TTC549 (cell line): ENCODE results near the gene MRPL43.
"Not testable (repeated sequence)": the region's sequence is repeated elsewhere in the genome, so short reads cannot be mapped to it uniquely, and the experiment has no call there.

Source experiments
- FAIRE-seq: peaks from 2 replicates; lab custom pipeline; 2012; peaks lifted over from hg19 to GRCh38; lab: Jason Lieb, UNC

The MRPL43 gene

DNA sequence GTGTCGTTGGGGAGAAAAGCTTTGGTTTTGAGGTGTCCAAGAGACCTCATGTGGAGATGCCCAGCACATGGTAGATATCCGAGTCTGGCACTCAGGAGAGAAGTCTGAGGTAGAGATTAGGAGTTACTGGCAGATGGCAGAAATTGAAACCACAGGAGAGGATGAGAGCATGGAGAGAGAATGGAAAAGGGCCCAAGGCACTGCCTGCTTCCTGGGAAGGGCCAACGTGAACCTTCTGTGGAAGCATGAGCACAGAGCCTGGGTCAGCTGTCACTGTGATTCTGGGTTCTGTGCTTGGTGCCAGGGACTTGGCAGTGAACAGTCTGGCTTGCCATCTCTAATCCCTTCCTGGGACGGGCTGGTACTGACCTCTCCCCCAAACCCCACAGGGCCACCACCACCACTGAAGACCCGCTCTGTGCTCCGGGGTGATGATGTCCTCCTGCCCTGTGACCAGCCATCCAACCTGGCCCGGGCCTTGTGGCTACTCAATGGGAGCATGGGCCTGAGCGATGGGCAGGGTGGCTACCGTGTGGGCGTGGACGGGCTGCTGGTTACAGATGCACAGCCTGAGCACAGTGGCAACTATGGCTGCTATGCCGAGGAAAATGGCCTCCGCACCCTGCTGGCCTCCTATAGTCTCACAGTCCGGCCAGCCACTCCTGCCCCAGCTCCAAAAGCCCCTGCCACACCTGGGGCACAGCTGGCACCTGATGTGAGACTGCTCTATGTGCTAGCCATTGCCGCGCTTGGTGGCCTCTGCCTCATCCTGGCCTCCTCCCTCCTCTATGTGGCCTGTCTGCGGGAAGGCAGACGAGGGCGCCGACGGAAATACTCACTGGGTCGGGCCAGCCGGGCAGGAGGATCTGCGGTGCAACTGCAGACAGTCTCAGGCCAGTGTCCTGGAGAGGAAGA is 4.1 kb downstream of the MRPL43 start:
- FAIRE-seq: no peak

DNA sequence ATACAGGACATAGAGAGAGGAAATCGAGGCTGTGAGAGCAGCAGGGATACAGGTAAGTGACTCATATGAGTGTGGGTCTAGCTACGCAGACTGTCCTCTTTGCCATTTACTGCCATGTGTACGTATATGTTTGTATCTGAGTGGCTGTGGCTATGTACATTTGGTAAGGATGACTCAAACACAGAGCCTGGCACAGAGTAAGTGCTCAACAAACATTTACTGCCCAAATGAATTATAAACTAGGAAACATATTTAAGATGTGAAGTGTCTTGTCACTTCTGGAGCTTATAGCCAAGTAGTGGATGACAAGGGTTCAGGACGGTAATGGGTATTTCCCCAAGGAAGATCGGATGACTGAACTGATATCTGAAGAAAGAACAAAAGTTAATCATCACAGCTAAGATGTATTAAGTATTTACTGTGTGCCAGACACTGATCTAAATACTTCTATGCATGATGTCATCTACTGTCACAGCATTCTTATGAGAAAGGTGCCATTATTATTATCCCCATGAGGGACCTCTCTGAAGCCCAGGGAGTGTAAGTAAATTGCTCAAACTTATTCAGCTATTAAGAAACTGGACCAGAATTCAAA is 6.0 kb downstream of the MRPL43 start:
- FAIRE-seq: no peak

DNA sequence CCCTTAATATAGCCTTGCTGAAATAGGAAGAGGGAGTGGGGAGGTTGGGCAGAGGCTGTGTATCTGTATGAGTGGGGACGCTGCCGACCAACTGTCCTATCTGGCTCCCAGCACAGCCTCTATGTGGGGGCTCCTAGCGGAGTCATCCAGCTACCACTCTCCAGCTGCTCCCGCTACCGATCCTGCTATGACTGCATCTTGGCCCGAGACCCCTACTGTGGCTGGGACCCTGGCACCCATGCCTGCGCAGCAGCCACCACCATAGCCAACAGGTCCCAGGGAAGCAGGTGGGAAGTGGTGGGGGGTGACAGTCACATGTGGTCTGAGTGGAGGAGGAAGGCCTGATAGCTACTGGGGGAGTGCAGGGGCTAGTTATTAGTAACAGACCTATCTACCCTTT is 6.6 kb downstream of the MRPL43 start:
- no peak for FAIRE-seq

DNA sequence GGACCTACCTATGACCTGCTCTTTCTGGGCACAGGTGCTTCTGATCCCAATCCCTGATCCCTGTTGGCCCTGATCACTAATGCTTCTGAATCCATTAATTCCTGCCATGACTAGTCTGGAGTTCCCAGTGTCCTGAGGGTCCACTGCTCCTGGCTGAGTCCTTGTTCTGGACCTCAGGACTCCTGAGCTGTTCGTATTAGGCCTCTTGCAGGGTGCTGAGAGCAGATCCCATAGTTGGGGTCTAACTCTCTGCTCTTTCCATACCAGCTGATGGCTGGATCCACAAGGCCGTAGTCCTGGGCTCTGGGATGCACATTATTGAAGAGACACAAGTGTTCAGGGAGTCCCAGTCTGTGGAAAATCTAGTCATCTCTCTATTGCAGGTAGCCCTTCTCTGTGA is 7.0 kb downstream of the MRPL43 start:
- no peak for FAIRE-seq

DNA sequence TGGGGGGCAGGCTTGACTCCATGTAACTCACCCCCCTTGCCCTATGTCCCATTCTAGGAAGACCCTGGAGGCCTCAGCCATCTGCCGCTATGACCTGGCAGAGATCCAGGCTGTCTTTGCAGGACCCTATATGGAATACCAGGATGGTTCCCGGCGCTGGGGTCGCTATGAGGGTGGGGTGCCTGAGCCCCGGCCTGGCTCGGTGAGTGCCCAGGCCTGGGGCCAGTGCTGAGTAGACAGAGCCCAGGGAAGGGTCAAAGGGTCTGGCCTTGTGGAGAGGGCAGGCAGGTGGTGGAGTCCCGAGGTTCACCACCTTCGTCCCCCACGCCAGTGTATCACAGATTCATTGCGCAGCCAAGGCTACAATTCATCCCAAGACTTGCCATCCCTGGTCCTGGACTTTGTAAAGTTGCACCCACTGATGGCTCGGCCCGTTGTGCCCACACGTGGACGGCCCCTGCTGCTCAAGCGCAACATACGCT is 7.5 kb downstream of the MRPL43 start:
- FAIRE-seq: no peak

DNA sequence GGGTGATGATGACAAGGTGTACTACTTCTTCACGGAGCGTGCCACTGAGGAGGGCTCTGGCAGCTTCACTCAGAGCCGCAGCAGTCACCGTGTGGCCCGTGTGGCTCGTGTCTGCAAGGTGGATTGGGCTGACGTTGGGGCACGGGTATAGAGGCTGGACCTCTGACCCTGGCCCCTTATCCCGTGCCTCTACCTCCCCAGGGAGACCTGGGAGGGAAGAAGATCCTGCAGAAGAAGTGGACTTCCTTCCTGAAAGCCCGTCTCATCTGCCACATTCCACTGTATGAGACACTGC is 8.4 kb downstream of the MRPL43 start:
- FAIRE-seq: no peak

DNA sequence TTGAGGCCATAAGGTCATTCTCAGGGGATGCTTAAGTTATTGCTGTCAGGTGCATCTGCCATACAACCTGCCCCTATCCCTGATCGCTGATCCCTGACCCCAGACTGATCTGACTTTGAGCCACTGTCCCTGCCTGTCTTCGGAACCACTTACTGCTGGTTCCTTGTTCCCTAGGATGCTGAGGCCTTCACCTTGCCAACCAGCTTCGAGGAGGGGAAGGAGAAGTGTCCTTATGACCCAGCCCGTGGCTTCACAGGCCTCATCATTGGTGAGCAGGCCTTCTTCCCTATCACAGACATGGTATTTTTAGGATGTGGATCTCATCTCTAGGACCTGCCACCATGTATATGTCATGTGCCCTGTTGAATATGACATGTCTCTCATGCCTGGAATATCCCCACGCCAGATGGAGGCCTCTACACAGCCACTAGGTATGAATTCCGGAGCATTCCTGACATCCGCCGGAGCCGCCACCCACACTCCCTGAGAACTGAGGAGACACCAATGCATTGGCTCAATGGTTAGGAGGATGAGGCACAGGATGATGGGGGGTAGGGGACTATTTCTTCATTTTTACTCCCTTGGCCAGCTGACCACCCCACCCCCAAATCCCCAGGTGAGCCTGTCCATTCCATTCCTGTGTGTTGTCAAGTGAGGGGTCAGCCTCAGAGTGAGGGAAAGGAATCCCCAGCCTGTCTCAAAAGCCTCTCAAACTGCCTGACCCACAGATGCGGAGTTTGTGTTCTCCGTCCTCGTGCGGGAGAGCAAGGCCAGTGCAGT is 9.0 kb downstream of the MRPL43 start:
- no peak for FAIRE-seq

DNA sequence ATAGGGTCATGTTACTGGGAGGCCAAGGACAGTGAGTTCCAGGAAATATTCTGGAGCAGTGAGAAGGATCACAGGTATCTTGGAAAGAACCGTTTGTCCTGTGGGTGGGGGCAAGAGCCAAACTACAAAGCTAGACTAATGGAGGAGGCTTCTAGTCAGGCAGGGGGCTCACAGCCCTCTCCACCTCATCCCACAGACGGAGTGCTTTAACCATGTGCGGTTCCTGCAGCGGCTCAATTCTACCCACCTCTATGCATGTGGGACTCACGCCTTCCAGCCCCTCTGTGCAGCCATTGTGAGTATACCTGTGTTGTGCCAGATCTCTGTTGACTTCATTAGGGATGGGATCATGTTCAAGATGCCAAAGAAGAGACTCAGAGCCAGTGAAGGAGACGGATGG is 9.9 kb downstream of the MRPL43 start:
- FAIRE-seq: no peak

DNA sequence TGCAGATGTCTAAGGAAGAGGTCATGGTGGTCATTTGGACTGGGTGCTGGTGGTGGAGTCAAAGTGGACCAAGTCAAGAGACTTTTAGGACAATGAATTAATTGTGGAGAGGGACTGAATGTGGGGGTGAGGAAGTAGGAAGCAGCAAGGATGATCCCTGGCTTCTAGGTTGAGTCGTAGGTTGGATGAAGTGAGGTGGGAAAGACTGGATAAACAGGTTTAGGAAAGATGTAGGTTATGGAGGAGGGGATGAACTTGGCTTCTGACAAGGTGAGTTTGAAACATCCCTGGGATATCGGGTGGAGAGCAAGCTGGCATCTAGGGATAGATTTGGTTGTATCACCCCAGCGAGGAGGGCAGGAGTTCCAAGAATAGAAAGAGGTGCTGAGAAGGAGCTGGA is 10.4 kb downstream of the MRPL43 start:
- no peak for FAIRE-seq

DNA sequence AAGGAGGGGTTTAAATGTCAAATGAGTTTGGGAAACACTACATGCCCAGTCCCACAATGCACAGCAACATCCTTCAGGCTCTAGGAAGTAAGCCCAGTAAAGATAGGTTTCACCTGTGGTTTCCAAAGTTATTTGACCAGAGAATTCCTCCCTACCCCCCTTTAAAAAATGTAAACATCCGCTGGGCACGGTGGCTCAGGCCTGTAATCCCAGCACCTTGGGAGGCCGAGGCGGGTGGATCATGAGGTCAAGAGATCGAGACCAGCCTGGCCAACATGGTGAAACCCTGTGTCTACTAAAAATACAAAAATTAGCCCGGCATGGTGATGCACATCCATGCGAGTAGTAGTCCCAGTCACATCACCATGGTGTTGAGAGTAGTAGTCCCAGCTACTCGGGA is 11.9 kb downstream of the MRPL43 start:
- not testable (repeated sequence) for FAIRE-seq

DNA sequence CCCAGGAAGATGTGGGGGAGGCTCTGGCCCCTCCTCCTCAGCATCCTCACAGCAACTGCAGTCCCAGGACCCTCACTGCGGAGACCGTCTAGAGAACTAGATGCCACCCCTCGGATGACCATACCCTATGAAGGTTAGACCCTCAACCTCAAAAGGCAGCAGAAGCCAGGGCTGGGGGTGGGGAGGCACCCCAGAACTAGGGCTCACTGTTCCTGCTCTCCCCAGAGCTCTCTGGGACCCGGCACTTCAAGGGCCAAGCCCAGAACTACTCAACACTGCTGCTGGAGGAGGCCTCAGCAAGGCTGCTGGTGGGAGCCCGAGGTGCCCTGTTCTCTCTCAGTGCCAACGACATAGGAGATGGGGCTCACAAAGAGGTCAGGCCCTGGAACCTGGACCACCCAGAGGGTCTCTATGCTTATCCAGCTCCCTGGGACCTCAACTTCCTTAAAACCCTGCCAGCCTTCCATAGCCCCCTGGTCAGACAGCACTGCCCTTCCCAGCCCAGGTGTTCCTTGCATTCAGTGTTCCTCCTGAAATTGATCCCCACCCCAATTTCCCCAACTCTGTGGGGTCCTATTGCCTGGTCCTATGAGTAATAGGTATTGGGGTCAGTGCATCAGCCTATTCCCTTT is 14.3 kb downstream of the MRPL43 start:
- FAIRE-seq: no peak

DNA sequence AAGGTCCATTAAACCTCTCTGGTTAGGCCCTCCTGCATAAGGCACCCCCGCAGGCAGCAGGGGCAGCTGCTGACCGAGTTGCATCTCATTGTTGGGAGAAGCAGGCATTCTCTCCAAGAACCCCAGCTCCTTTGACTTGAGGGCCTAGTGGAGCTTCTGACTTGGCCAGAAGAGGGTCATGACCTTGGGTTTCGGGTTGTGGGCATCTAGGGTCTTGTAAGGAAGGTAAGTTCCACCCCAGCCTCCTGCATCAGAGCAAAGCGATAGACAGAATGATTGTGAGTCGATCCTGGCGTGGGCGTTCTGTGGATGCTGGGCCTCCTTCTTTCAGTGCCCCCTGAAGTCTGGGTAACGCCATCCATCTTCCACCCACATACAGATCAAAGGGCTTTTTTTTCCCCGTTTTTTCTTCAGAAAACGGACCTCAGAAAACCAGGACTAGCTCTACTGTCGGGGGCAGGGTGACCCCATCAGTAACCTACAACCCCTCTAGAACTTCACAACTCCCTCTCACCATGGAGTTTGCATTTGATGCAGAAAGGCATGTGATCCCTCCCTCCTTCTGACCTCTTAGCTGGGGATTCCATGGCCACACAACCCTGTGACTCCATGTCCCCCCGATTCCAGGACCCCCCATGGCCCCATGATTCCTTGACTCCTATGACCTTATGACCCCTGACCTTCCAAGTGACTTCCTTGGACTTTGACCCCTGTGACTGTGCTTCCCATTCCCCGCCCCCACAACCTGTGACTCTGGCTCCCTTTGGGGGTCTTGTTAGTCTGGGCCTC is 15.0 kb downstream of the MRPL43 start:
- no peak for FAIRE-seq

DNA sequence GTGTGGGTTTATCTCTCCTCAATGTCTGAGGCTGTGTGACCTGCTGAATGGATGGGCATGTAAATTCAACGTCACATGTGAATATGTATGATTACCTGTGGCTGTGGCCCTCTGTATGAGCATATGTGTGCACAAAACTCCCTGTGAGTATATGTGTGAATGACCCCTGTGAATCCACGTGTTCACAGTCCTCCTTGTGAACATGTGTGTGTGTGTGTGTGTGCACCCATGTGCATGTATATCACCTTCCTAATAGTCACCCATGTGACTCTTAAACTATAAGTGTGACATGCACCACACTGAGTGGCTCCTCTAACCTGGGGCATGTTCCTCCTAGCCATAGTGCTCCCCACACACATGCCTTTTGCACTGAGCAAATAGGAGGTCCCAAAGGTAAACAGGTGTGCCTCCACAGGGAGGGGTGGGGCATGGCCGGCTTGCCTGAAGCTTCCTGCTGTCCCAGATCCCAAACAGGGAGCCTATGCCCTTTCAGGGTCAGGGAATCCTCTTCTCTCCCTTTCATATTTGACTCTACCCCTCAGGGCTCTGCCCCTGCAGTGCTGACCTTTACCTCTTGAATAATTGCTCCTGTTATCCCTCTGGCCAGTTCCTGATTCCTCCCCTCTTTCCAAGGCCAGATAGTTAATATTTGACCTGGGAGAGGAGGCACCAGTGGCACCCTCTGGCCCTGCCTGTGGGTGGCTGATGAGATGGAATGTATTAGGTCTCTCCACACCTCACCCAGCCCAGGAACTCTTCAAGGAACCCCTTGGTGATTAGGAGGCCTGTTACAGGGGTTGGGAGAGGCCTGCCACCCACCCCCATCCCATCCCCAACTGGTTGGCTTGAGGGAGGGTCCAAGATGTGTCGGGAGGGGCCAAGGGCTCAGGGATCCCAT is 16.1 kb downstream of the MRPL43 start:
- no peak for FAIRE-seq

DNA sequence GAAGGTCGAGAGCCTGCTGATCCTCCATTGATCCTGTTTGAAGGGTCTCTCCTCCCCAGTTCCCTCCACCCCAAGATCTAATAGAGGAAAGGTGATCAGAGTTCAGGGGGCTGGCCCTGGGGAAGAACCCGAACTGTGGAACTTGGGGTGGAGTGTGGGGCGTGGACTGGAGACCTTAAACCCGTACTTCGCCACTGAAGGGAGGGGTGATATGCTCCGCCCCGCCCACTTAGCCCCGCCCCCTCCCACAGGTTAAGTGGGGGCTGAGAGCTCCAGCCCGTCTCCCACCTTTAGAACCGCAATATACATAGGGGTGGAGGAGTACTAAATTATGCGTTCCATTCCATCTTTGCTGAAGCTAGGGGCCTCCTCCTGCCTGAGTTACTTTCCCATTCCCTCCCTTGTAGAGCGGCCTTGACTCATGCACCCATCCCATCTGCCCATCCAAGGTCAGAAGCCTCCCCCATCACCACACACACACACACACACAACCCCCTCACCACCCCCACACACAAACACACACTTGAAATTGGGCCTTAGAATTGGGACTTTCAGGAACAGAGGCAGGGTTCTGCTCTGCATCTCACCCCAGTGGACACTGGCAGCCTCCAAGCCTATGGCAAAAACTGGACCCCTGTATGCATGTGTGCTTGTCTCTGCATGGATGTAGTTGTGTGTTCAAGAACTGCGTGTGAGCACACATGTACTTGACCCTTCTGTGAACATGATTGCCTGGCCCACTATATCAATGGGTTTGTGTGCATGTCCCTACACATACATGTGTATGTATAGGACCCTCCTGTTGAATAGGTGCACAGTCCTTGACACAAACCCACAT is 17.0 kb downstream of the MRPL43 start:
- FAIRE-seq: no peak

DNA sequence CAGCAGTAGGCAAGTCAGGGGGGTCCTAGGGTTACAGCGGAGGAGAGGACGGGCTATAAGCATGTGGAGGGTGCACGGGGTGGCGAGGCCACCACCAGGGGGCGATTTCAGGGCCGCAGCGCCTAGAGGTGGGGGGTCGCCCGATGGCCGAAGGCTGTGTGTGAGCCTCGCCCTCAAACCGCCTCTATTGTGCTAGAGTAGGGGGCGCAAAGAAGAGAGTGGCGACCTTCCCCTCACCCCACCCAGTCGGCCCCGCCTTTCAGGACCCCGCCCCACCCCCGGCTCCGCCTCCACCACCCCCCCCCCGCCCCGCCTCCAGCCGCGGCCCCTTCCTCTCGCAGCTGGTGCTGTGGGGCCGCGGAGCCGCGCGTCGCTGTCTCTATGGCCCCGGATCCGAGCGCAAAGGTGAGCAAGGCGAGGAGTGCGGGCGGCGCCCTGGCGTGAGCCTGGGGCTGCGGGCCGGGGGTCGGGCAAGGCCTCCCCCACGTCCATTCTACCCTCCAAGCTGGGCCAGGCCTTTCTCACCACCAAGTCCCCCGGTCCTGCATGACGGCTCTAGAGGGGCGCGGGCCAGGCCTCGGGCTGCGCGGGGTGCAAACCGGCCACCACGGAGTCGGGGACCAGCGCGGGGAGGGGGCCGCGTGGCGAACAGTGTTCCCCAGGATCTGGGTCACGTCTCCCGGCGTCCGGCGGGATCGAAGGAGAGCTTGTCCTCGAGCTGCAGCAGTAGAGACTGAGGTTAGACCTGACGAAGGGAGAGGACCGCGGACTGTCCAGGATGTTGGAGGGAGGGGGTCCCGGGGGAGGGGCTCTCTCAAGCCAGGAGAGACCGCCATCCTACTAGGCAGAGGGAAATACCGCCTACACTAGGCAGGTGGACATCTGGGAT is 17.9 kb downstream of the MRPL43 start, which contains the start of gene SEMA4G:
Gene SEMA4G (plus strand): TSS at position 318 of the 889 bp plus-strand sequence. CDS start 3,409 bp downstream, outside the sequence.
- FAIRE-seq: no peak

DNA sequence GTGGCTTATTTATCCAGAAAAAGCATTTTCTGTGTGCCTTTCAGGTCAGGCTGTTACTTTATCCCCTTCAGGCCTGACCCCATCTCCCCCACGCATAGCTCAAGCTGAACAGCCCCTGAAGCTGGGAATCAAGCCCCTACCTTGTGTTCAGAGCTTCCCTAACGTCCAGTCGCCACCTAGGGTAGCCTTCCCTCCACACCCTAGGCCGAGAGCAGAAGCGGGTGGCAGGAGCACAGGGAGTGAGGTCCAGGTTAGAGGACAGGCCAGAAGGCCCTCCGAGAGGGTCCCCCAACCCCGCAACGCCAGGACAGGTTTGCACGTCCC is 18.5 kb downstream of the MRPL43 start:
- no peak for FAIRE-seq

DNA sequence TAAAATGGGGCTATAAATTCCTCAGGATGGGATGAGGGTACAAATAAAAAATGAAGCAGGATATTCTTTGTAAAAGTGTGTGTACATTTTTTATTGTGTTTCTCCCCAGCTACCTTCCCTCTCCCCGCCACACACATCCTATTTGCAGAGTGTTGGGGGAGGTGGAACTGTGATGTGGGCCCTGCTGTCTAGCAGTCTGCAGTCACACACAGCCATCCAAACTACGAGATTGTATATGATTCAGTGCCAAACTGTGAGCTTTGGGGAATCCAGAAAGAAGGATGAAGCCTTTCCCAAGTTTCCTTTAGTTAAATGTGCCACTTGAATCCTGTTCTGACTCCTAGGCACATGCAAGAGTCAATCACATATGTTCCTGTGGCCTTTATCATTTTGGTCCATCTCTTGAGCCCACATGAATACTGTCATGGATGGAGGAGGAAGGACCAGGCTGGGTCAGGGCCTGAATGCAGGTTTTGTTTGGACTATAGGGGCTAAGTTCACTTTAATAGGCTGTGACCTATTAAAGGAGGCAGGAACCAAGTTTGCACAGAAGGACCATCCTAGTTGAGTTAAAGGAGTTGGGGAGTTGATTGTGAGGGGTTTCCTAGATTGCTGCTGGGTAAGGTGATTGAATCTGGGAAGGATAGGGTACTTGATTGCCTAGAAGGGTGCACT is 19.1 kb downstream of the MRPL43 start:
- FAIRE-seq: no peak

DNA sequence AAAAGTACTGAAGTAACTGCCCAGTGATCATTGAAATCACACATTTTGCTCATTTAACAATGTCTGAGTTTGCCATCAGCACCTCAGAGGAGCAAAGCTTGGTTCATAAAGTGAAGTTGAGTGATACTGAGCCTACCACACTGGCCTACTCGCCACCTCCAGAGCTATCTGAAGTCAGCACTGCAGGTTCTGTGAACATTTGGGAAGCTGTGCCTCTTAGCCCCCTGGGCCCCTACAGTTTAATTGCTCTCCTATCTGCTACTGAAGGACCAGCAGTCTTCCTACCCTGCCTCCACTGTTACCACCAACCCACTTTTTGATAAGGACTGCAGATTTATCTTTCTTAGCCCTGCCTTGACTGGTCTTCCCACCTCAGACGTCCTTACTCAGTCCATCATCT is 20.0 kb downstream of the MRPL43 start:
- no peak for FAIRE-seq
